ENCODE data around the gene S100A4. TPM values are rescaled to one million over a fixed set of nuclear protein-coding genes. Genes with fewer than 3 reads are reported as not detected.

S100A4 gene
- total RNA-seq, 2 donors from 2014 or later: 56.3 to 71.3 TPM

GRCh38 chr1:153560771-153561465 lies 15.3 kb upstream of the S100A4 start:
- no peaks in the 10 kb centered on the region for H3K36me3 ChIP-seq
- no peak for DNase-seq (ENCODE audit: low spot score)
- H3K9me3 ChIP-seq: no peaks in the 10 kb centered on the region
- TF ChIP-seq POLR2AphosphoS5 (IDR thresholded peaks at IDR 0.05) (no peak), POLR2A (IDR thresholded peaks at IDR 0.05) (no peak), CTCF (IDR thresholded peaks at IDR 0.05) (no peak)
- intact Hi-C loops (cut with DNase I): no loop called here
- H3K27ac ChIP-seq: no peak overlapping the region
- H3K4me1 ChIP-seq (replicated peaks): no peaks in the 10 kb centered on the region
- 79% methylated on average over 10 of the region's 10 CpGs for WGBS
- H3K4me3 ChIP-seq: no peak overlapping the region
- H3K27me3 ChIP-seq (replicated peaks; ENCODE audit: insufficient read depth): no peaks in the 10 kb centered on the region

GRCh38 chr1:153560241-153560640 lies 14.6 kb upstream of the S100A4 start:
- TF ChIP-seq CTCF (IDR thresholded peaks at IDR 0.05): no peak
- H3K4me1 ChIP-seq (replicated peaks): no peaks in the 10 kb centered on the region
- no peak overlapping the region for H3K4me3 ChIP-seq
- DNase-seq (ENCODE audit: low spot score): no peak
- no peaks in the 10 kb centered on the region for H3K9me3 ChIP-seq
- no peaks in the 10 kb centered on the region for H3K36me3 ChIP-seq
- intact Hi-C loops (cut with DNase I): no loop called here
- no peaks in the 10 kb centered on the region for H3K27me3 ChIP-seq (replicated peaks; ENCODE audit: insufficient read depth)
- H3K27ac ChIP-seq: no peak overlapping the region
- 98% methylated on average over 2 of the region's 2 CpGs for WGBS

- H3K4me3 ChIP-seq: no peak overlapping the region
- WGBS: 96% methylated on average over 3 of the region's 3 CpGs
- no peaks in the 10 kb centered on the region for H3K36me3 ChIP-seq
- no peak for DNase-seq (ENCODE audit: low spot score)
- H3K9me3 ChIP-seq: no peaks in the 10 kb centered on the region
- no peaks in the 10 kb centered on the region for H3K4me1 ChIP-seq (replicated peaks)
- H3K27ac ChIP-seq: no peak overlapping the region
- TF ChIP-seq CTCF (IDR thresholded peaks at IDR 0.05) (no peak), POLR2A (IDR thresholded peaks at IDR 0.05) (no peak), POLR2AphosphoS5 (IDR thresholded peaks at IDR 0.05) (no peak)
- H3K27me3 ChIP-seq (replicated peaks; ENCODE audit: insufficient read depth): no peaks in the 10 kb centered on the region
- intact Hi-C loops (cut with DNase I): no loop called here
Measured at GRCh38 chr1:153557877-153558276, 12.3 kb upstream of the S100A4 start.

GRCh38 chr1:153556348-153556747 lies 10.7 kb upstream of the S100A4 start:
- no peaks in the 10 kb centered on the region for H3K27me3 ChIP-seq (replicated peaks; ENCODE audit: insufficient read depth)
- H3K4me1 ChIP-seq (replicated peaks): no peaks in the 10 kb centered on the region
- TF ChIP-seq POLR2AphosphoS5 (IDR thresholded peaks at IDR 0.05) (no peak), POLR2A (IDR thresholded peaks at IDR 0.05) (no peak), CTCF (IDR thresholded peaks at IDR 0.05) (no peak)
- no peaks in the 10 kb centered on the region for H3K36me3 ChIP-seq
- WGBS: 100% methylated on average over 1 of the region's 1 CpG
- intact Hi-C loops (cut with DNase I): no loop called here
- no peak overlapping the region for H3K4me3 ChIP-seq
- no peak for DNase-seq (ENCODE audit: low spot score)
- no peaks in the 10 kb centered on the region for H3K9me3 ChIP-seq
- no peak overlapping the region for H3K27ac ChIP-seq

- Histone ChIP-seq H3K4me1 (replicated peaks) (no peaks in the 10 kb centered on the region), H3K36me3 (no peaks in the 10 kb centered on the region), H3K4me3 (no peak overlapping the region), H3K9me3 (no peaks in the 10 kb centered on the region), H3K27me3 (replicated peaks; ENCODE audit: insufficient read depth) (no peaks in the 10 kb centered on the region), H3K27ac (peak overlapping the region; percentile 26 to 30)
- 34% methylated on average over 2 of the region's 2 CpGs for WGBS
- intact Hi-C loops (cut with DNase I): no loop called here
- DNase-seq (ENCODE audit: low spot score): no peak
- TF ChIP-seq POLR2AphosphoS5 (IDR thresholded peaks at IDR 0.05) (no peak), POLR2A (IDR thresholded peaks at IDR 0.05) (no peak), CTCF (IDR thresholded peaks at IDR 0.05) (no peak)
Measured at GRCh38 chr1:153553830-153554541, 8.4 kb upstream of the S100A4 start.
